CD1c-positive myeloid dendritic cell (primary cell): Measurements from ENCODE around the gene ITGBL1.

ENCODE experiments used
- DNase-seq: peaks from one replicate; pipeline ENCODE4 v3.0.0-alpha.2; 2016; ENCODE audit errors: extremely low spot score

ITGBL1 gene

DNA sequence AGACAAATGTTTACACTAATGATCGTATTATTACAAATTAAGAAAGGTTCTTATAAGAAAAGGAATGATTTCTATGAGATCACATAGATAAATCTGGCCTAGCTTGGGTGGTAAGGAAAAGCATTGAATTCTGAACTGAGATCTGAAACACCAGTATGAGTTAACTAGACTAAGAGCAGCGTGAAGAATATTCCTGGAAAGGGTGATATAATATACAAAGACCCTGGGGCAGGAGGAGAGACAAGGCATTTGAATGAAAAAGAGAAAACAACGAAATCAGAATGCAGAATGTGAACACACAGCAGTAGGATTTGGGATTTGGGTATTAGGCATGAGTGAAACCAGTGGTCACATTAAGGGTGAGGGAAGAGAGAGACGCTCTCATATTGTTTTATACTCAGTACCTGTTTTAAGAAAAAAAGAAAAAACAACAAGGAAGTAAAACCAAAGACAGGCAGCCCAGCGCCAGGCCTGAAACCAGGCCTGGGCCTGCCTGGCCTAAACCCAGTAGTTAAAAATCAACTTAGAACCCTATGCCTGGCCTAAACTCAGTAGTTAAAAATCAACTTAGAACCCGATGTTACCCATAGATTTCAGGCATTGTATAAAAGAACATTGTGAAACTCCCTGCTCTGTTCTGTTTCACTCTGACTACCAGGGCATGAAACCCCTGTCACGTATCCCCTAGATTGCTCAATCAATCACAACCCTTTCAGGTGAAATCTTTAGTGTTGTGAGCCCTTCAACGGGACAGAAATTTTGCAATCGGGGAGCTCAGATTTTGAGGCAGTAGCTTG is 287.1 kb downstream of the ITGBL1 start:
- no peak for DNase-seq

DNA sequence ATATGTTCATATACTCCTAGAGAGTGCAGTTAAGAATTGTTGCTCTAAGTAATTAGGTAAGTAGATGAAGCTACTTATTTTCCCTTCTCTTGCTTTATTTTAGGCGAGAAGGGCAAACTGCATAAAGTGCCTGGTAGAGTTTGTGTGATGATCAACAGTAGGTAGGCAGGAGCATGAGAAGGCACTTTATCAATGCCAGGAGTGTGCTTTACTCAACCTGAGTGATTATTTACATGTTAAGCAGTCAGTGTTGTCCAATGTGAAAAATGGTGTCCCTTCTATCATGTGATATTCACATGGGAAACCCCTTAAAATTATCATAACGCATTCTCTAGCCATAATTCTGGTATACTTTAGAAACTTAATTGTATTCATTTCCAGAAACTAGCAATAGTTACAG is 294.0 kb downstream of the ITGBL1 start:
- DNase-seq: no peak

DNA sequence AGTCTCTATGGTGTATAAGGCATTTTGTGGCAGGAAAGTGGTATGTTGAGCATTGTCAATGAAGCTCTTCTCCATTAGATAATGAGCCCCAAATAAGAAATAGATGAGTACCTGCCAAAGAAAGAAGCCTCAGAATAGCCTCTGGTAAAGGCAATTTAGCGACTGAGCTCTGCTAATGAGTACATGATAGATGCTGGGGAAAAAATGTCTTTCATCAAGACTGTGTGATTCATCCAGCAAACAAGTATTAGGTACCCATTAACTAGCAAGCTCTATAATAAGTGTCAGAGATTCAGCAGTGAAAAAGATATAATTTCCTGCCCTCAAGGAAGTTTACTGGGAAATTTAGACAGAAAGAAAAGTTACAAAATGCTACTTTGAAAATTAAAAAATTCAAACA is 294.6 kb downstream of the ITGBL1 start:
- no peak for DNase-seq

GRCh38 chr13:101749584-101749983 is 297.1 kb downstream of the ITGBL1 start:
- DNase-seq: no peak

- DNase-seq: no peak
Measured at GRCh38 chr13:101751488-101751887, 299.0 kb downstream of the ITGBL1 start.

GRCh38 chr13:101752432-101752831 is 300.0 kb downstream of the ITGBL1 start:
- no peak for DNase-seq

DNA sequence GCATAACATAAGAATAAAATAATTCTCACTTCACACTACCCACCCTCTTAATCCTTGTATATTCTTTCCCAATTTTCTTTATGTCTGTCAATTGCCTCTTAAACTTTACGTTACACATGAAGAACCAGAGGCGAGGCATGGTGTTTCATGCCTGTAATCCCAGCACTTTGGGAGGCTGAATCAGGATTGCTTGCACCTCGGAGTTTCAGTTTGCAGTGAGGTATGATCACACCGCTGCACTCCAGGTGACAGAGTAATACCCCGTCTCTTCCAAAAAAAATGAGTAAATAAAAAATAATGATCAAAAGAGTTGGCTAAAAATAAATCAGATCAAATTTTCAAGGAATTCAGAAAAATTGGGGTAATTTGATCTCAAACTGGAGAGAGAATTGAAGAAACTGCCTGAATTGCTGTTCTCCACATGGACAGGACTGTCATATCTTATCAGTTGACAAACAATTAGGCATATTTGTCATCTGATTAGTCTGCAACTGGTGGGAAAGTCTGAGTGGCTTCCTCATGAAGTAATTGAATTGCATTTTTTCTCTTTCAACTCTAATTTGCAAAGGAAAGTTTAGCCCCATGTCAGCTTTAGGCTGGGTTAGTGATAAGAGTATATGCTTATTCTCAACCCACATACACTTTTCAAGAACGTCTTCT is 302.9 kb downstream of the ITGBL1 start:
- no peak for DNase-seq

- peak; percentile 6 for DNase-seq
Measured at GRCh38 chr13:101757446-101758039, 305.1 kb downstream of the ITGBL1 start.

DNA sequence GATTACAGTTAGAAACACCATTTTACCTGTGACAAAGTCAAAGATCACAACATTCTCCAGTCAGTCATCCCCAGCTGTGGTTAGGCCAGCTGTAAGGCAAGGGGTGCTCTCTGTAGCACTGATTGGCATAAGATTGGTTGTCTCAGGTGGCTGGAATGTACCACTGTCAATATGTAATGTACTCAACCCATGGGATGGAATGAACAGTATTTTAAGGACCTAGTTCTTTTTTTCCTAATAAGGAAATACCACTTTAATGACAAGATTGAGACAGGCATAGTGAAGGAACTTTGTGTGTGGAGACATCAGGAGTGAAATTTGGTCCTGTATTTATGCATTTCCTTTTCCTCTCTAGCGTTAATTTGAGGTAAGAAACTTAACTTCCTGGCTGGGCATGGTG is 310.7 kb downstream of the ITGBL1 start:
- DNase-seq: no peak
